ENCODE results near the gene RAMP3.

DNA sequence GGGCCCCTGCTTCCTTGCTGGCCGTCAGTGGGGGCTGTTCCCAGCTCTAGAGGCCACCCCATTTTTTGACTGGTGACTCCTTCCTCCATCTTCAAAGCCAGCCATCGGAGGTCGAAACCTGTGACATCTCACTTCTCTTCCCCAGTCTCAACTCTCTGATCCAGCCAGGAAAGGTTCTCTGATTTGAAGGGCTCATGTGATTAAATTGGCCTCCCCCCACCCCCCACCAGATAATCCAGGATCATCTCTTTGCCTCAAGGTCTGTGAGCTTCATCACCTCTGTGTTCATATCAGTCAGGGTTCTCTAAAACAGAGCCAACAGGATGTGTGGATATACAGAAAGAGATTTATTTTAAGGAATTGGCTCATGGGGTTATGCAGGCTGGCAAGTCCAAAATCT lies 5.6 kb upstream of the RAMP3 start:
- TF ChIP-seq, protein P1, sequence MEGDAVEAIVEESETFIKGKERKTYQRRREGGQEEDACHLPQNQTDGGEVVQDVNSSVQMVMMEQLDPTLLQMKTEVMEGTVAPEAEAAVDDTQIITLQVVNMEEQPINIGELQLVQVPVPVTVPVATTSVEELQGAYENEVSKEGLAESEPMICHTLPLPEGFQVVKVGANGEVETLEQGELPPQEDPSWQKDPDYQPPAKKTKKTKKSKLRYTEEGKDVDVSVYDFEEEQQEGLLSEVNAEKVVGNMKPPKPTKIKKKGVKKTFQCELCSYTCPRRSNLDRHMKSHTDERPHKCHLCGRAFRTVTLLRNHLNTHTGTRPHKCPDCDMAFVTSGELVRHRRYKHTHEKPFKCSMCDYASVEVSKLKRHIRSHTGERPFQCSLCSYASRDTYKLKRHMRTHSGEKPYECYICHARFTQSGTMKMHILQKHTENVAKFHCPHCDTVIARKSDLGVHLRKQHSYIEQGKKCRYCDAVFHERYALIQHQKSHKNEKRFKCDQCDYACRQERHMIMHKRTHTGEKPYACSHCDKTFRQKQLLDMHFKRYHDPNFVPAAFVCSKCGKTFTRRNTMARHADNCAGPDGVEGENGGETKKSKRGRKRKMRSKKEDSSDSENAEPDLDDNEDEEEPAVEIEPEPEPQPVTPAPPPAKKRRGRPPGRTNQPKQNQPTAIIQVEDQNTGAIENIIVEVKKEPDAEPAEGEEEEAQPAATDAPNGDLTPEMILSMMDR (IDR thresholded peaks at IDR 0.05): no peak
- no peak for TF ChIP-seq POLR2A (IDR thresholded peaks at IDR 0.05)
